ENCODE results near the gene SYNJ2. TPM values are rescaled to one million over a fixed set of nuclear protein-coding genes. Genes with fewer than 3 reads are reported as not detected.

The SYNJ2 gene
- total RNA-seq, 1 experiment from 2014 or later, result 29.1 TPM

- no peaks in the 10 kb centered on the region for H3K9me3 Mint-ChIP-seq (ENCODE audit: low read depth, unreplicated experiment)
- peaks cover 36% of the 10 kb centered on the region for H3K36me3 Mint-ChIP-seq (ENCODE audit: insufficient read depth, unreplicated experiment)
- no TSS peak for BruUV-seq (replicated peaks)
- CTCF ChIA-PET, result interaction anchor here (1.0 to 2.0 kb wide), 7 partner anchors 14 to 92 kb away, joined by 3 to 11 read pairs (median 4); no protein-coding TSS in a partner anchor
- TF ChIP-seq, protein P1, sequence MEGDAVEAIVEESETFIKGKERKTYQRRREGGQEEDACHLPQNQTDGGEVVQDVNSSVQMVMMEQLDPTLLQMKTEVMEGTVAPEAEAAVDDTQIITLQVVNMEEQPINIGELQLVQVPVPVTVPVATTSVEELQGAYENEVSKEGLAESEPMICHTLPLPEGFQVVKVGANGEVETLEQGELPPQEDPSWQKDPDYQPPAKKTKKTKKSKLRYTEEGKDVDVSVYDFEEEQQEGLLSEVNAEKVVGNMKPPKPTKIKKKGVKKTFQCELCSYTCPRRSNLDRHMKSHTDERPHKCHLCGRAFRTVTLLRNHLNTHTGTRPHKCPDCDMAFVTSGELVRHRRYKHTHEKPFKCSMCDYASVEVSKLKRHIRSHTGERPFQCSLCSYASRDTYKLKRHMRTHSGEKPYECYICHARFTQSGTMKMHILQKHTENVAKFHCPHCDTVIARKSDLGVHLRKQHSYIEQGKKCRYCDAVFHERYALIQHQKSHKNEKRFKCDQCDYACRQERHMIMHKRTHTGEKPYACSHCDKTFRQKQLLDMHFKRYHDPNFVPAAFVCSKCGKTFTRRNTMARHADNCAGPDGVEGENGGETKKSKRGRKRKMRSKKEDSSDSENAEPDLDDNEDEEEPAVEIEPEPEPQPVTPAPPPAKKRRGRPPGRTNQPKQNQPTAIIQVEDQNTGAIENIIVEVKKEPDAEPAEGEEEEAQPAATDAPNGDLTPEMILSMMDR (IDR thresholded peaks at IDR 0.05; ENCODE audit: unreplicated experiment), result no peak
- peak; percentile 40 for DNase-seq
- H3K27ac Mint-ChIP-seq (ENCODE audit: unreplicated experiment), result no peak overlapping the region
- peaks cover 16% of the 10 kb centered on the region for H3K27me3 Mint-ChIP-seq (ENCODE audit: unreplicated experiment)
- H3K4me1 Mint-ChIP-seq (ENCODE audit: low read depth, unreplicated experiment), result peaks cover 30% of the 10 kb centered on the region
- intact Hi-C loops (cut with micrococcal nuclease; ENCODE audit: unreplicated experiment), result loop anchor here (2.0 kb wide), 1 partner anchor 91 kb away; no protein-coding TSS in a partner anchor
- peak overlapping the region; percentile 79 for H3K4me3 Mint-ChIP-seq (ENCODE audit: low read depth, unreplicated experiment)
Measured at GRCh38 chr6:157982102-157982562, 469 bp downstream of the SYNJ2 start.

GRCh38 chr6:157982563-157983405 is 1.1 kb downstream of the SYNJ2 start:
- CTCF ChIA-PET, result interaction anchor here (0.7 to 2.0 kb wide), 9 partner anchors 14 to 91 kb away, joined by 3 to 11 read pairs (median 5); no protein-coding TSS in a partner anchor
- peaks cover 9% of the 10 kb centered on the region for H3K27me3 Mint-ChIP-seq (ENCODE audit: unreplicated experiment)
- DNase-seq, result peak; percentile 49
- peak overlapping the region; percentile 79 for H3K4me3 Mint-ChIP-seq (ENCODE audit: low read depth, unreplicated experiment)
- H3K36me3 Mint-ChIP-seq (ENCODE audit: insufficient read depth, unreplicated experiment), result peaks cover 36% of the 10 kb centered on the region
- peaks cover 30% of the 10 kb centered on the region for H3K4me1 Mint-ChIP-seq (ENCODE audit: low read depth, unreplicated experiment)
- H3K27ac Mint-ChIP-seq (ENCODE audit: unreplicated experiment), result peak overlapping the region; percentile 63
- no TSS peak for BruUV-seq (replicated peaks)
- H3K9me3 Mint-ChIP-seq (ENCODE audit: low read depth, unreplicated experiment), result no peaks in the 10 kb centered on the region
- TF ChIP-seq, protein P1 (IDR thresholded peaks at IDR 0.05; ENCODE audit: unreplicated experiment), result peak; percentile 20
- intact Hi-C loops (cut with micrococcal nuclease; ENCODE audit: unreplicated experiment), result loop anchor here (2.0 kb wide), 1 partner anchor 90 kb away; no protein-coding TSS in a partner anchor

GRCh38 chr6:157983406-157984119 is 1.9 kb downstream of the SYNJ2 start:
- TF ChIP-seq, protein P1 (IDR thresholded peaks at IDR 0.05; ENCODE audit: unreplicated experiment), result no peak
- H3K27me3 Mint-ChIP-seq (ENCODE audit: unreplicated experiment), result peaks cover 2% of the 10 kb centered on the region
- BruUV-seq (replicated peaks), result TSS peak; percentile 39

GRCh38 chr6:157984128-157984527 is 2.5 kb downstream of the SYNJ2 start:
- no peaks in the 10 kb centered on the region for H3K9me3 Mint-ChIP-seq (ENCODE audit: low read depth, unreplicated experiment)
- intact Hi-C loops (cut with micrococcal nuclease; ENCODE audit: unreplicated experiment), result no loop called here
- CTCF ChIA-PET, result interaction anchor here (1.6 kb wide), 2 partner anchors 85 to 90 kb away, joined by 7 to 11 read pairs; no protein-coding TSS in a partner anchor
- H3K27me3 Mint-ChIP-seq (ENCODE audit: unreplicated experiment), result no peaks in the 10 kb centered on the region
- no peak overlapping the region for H3K27ac Mint-ChIP-seq (ENCODE audit: unreplicated experiment)
- H3K36me3 Mint-ChIP-seq (ENCODE audit: insufficient read depth, unreplicated experiment), result peaks cover 36% of the 10 kb centered on the region
- no peak for DNase-seq
- H3K4me1 Mint-ChIP-seq (ENCODE audit: low read depth, unreplicated experiment), result peaks cover 40% of the 10 kb centered on the region
- H3K4me3 Mint-ChIP-seq (ENCODE audit: low read depth, unreplicated experiment), result no peak overlapping the region
- BruUV-seq (replicated peaks), result no TSS peak
- TF ChIP-seq, protein P1 (IDR thresholded peaks at IDR 0.05; ENCODE audit: unreplicated experiment), result no peak

More at GRCh38 chr6:157983406-157984119, 1.9 kb downstream of the SYNJ2 start:
- intact Hi-C loops (cut with micrococcal nuclease; ENCODE audit: unreplicated experiment), result loop anchor here (2.0 kb wide), 1 partner anchor 89 kb away; no protein-coding TSS in a partner anchor
- CTCF ChIA-PET, result interaction anchor here (0.7 to 2.0 kb wide), 7 partner anchors 15 to 90 kb away, joined by 3 to 11 read pairs (median 6); no protein-coding TSS in a partner anchor
- Mint-ChIP-seq H3K9me3 (ENCODE audit: low read depth, unreplicated experiment) (no peaks in the 10 kb centered on the region), H3K4me1 (ENCODE audit: low read depth, unreplicated experiment) (peaks cover 35% of the 10 kb centered on the region), H3K27ac (ENCODE audit: unreplicated experiment) (peak overlapping the region; percentile 63), H3K36me3 (ENCODE audit: insufficient read depth, unreplicated experiment) (peaks cover 36% of the 10 kb centered on the region), H3K4me3 (ENCODE audit: low read depth, unreplicated experiment) (peak overlapping the region; percentile 79)
- no peak for DNase-seq

All from Calu3 (cell line).